ENCODE measurements around the gene AFG1L. TPM values are rescaled to one million over a fixed set of nuclear protein-coding genes. Genes with fewer than 3 reads are reported as not detected.

Gene AFG1L
- polyA plus RNA-seq, 1 of the 3 experiments (the other 2 are of a cell fraction): 0.71 TPM

DNA sequence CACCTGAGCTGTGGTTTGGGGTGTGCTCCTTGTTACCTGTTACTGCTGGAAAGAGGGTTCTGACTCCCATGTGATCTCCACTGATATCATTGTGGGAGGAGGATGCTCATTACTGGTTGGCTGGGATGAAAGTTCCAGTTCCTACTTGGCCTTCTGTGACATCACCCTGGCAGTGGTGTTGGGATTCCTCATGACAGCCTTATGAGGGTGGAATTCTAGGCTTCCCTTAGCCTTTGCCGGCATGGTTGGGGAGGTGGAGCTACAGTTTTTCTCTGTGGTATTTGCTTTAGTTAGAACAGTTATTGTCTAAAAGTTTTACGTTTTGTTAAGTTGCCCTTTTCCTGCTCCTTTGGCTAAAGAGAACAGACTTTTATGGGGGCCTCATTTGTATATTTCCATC, 112.1 kb downstream of the AFG1L start (continued):
- TF ChIP-seq, protein P1, sequence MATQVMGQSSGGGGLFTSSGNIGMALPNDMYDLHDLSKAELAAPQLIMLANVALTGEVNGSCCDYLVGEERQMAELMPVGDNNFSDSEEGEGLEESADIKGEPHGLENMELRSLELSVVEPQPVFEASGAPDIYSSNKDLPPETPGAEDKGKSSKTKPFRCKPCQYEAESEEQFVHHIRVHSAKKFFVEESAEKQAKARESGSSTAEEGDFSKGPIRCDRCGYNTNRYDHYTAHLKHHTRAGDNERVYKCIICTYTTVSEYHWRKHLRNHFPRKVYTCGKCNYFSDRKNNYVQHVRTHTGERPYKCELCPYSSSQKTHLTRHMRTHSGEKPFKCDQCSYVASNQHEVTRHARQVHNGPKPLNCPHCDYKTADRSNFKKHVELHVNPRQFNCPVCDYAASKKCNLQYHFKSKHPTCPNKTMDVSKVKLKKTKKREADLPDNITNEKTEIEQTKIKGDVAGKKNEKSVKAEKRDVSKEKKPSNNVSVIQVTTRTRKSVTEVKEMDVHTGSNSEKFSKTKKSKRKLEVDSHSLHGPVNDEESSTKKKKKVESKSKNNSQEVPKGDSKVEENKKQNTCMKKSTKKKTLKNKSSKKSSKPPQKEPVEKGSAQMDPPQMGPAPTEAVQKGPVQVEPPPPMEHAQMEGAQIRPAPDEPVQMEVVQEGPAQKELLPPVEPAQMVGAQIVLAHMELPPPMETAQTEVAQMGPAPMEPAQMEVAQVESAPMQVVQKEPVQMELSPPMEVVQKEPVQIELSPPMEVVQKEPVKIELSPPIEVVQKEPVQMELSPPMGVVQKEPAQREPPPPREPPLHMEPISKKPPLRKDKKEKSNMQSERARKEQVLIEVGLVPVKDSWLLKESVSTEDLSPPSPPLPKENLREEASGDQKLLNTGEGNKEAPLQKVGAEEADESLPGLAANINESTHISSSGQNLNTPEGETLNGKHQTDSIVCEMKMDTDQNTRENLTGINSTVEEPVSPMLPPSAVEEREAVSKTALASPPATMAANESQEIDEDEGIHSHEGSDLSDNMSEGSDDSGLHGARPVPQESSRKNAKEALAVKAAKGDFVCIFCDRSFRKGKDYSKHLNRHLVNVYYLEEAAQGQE (IDR thresholded peaks at IDR 0.05; ENCODE audit: low read depth, low read length): no peak
- TF ChIP-seq RCOR1 (IDR thresholded peaks at IDR 0.05; ENCODE audit: low read length) (no peak), TCF12 (IDR thresholded peaks at IDR 0.05) (no peak), SMC3 (IDR thresholded peaks at IDR 0.05; ENCODE audit: low read depth, low read length) (no peak), FOSL2 (IDR thresholded peaks at IDR 0.05; ENCODE audit: borderline replicate concordance, low read depth) (no peak)

GRCh38 chr6:108407904-108408827, 113.3 kb downstream of the AFG1L start:
- Histone ChIP-seq H4K20me1 (ENCODE audit: insufficient read depth) (no peaks in the 10 kb centered on the region), H2AFZ (ENCODE audit: low read depth) (no peak overlapping the region), H3K4me3 (ENCODE audit: low read depth in 2 of 2, low read length in 1 of 2) (no peak overlapping the region), H3K79me2 (ENCODE audit: insufficient read depth) (no peaks in the 10 kb centered on the region), H3K9me2 (no peaks in the 10 kb centered on the region), H3F3A (replicated peaks; ENCODE audit: insufficient read depth) (no peaks in the 10 kb centered on the region), H3K4me2 (no peak overlapping the region), H3K27ac (ENCODE audit: low read depth in 2 of 2, low read length in 1 of 2) (no peak overlapping the region), H3K4me1 (ENCODE audit: control insufficient read depth in 1 of 2, insufficient read depth in 2 of 2, low read depth in 1 of 2, low read length in 1 of 2) (no peaks in the 10 kb centered on the region), H3K9ac (no peak overlapping the region), H3K27me3 (ENCODE audit: insufficient read depth) (no peaks in the 10 kb centered on the region), H3K9me3 (no peaks in the 10 kb centered on the region), H3K36me3 (replicated peaks in 1 of 2; ENCODE audit: control insufficient read depth in 1 of 2, insufficient read depth in 2 of 2, low read length in 1 of 2) (no peaks in the 10 kb centered on the region)
- TF ChIP-seq FOXJ3 (CRISPR knock-in tag; IDR thresholded peaks at IDR 0.05): no peak
- no peak for TF ChIP-seq SMC3 (IDR thresholded peaks at IDR 0.05; ENCODE audit: low read depth, low read length)
- TF ChIP-seq TCF12 (IDR thresholded peaks at IDR 0.05): no peak
- TF ChIP-seq, protein P2, sequence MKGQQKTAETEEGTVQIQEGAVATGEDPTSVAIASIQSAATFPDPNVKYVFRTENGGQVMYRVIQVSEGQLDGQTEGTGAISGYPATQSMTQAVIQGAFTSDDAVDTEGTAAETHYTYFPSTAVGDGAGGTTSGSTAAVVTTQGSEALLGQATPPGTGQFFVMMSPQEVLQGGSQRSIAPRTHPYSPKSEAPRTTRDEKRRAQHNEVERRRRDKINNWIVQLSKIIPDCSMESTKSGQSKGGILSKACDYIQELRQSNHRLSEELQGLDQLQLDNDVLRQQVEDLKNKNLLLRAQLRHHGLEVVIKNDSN (IDR thresholded peaks at IDR 0.05; ENCODE audit: borderline replicate concordance, low read depth): no peak
- TF ChIP-seq YY1 (IDR thresholded peaks at IDR 0.05; ENCODE audit: low read depth): no peak
- TF ChIP-seq FOXM1 (IDR thresholded peaks at IDR 0.05; ENCODE audit: low read depth): no peak
- no peak for TF ChIP-seq EZH2phosphoT487 (IDR thresholded peaks at IDR 0.05; ENCODE audit: borderline replicate concordance, low read depth)
- TF ChIP-seq, protein P3, sequence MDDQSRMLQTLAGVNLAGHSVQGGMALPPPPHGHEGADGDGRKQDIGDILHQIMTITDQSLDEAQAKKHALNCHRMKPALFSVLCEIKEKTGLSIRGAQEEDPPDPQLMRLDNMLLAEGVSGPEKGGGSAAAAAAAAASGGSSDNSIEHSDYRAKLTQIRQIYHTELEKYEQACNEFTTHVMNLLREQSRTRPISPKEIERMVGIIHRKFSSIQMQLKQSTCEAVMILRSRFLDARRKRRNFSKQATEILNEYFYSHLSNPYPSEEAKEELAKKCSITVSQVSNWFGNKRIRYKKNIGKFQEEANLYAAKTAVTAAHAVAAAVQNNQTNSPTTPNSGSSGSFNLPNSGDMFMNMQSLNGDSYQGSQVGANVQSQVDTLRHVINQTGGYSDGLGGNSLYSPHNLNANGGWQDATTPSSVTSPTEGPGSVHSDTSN (IDR thresholded peaks at IDR 0.05): no peak
- TF ChIP-seq CHD2 (IDR thresholded peaks at IDR 0.05; ENCODE audit: low read length, partially characterized antibody): no peak
- TF ChIP-seq GATA2 (CRISPR knock-in tag; IDR thresholded peaks at IDR 0.05): no peak
- TF ChIP-seq POLR2AphosphoS5 (IDR thresholded peaks at IDR 0.05; ENCODE audit: low read depth, low read length): no peak
- no peak for TF ChIP-seq GABPA (IDR thresholded peaks at IDR 0.05; ENCODE audit: low read depth)
- no peak for TF ChIP-seq RCOR1 (IDR thresholded peaks at IDR 0.05; ENCODE audit: low read length)
- TF ChIP-seq MAX (IDR thresholded peaks at IDR 0.05; ENCODE audit: low read depth): no peak
- DNase-seq: no peak
- 87% methylated on average over 3 of the region's 3 CpGs for WGBS (ENCODE audit: low lambda C conversion rate)
- POLR2A ChIA-PET: no interaction called here
- CTCF ChIA-PET: interaction anchor here (0.9 to 1.1 kb wide), 2 partner anchors 13 to 14 kb away, joined by 3 read pairs; no protein-coding TSS in a partner anchor

Measured in SK-N-SH (cell line).